WTC11 (cell line): Measurements from ENCODE around the gene DLL4. TPM values are rescaled to one million over a fixed set of nuclear protein-coding genes. Genes with fewer than 3 reads are reported as not detected.

ENCODE experiments used
- ATAC-seq: fragments of 200-7000 bp; cut with Tn5 transposase; 2 replicates; pipeline ENCODE4 v1.10.0; 2021; ENCODE audit warnings: mild to moderate bottlenecking, moderate library complexity
- CTCF ChIA-PET: fragments of 300-600 bp; sonication (Branson Sonifier 250); formaldehyde crosslinking; loops from one replicate; lab custom pipeline; 2021; ENCODE audit warnings: antibody characterized with exemption; lab: Charles Lee
- POLR2A ChIA-PET: fragments of 350-600 bp; sonication (Branson Sonifier 250); formaldehyde crosslinking; loops from one replicate; lab custom pipeline; 2021; ENCODE audit warnings: antibody characterized with exemption; lab: Charles Lee
- DNase-seq: peaks from one replicate; pipeline ENCODE4 v3.0.0; 2021; ENCODE audit warnings: low spot score
- H3K27ac Mint-ChIP-seq: 2 replicates; pipeline ENCODE4 v1.8.0; 2021; ENCODE audit warnings: mixed read lengths
- H3K27me3 Mint-ChIP-seq: 2 replicates; pipeline ENCODE4 v1.8.0; 2021; ENCODE audit warnings: low read depth, mild to moderate bottlenecking, moderate library complexity, mixed read lengths
- H3K36me3 Mint-ChIP-seq: 2 replicates; pipeline ENCODE4 v1.8.0; 2021; ENCODE audit warnings: mixed read lengths
- H3K4me1 Mint-ChIP-seq: 2 replicates; pipeline ENCODE4 v1.8.0; 2022; ENCODE audit warnings: mixed read lengths
- H3K4me3 Mint-ChIP-seq: 2 replicates; pipeline ENCODE4 v1.8.0; 2021; ENCODE audit warnings: mild to moderate bottlenecking, moderate library complexity, mixed read lengths
- H3K9me3 Mint-ChIP-seq: 2 replicates; pipeline ENCODE4 v1.8.0; 2021; ENCODE audit warnings: mixed read lengths
- ATF2 ChIP-seq: sonication (generic); formaldehyde crosslinking; IDR thresholded peaks from 2 replicates; pipeline ENCODE4 v1.8.1; 2022; ENCODE audit warnings: low read depth, missing genetic modification reagents, borderline replicate concordance
- CBFB ChIP-seq: sonication (generic); formaldehyde crosslinking; IDR thresholded peaks from 2 replicates; pipeline ENCODE4 v1.8.1; 2022; ENCODE audit warnings: mild to moderate bottlenecking, low read depth, missing genetic modification reagents
- CREB1 ChIP-seq: sonication (generic); formaldehyde crosslinking; IDR thresholded peaks from 2 replicates; pipeline ENCODE4 v1.8.0; 2023; ENCODE audit warnings: mild to moderate bottlenecking, missing genetic modification reagents
- CREM ChIP-seq: sonication (generic); formaldehyde crosslinking; IDR thresholded peaks from 2 replicates; pipeline ENCODE4 v1.8.1; 2022; ENCODE audit warnings: mild to moderate bottlenecking, missing genetic modification reagents, moderate library complexity
- CTCF ChIP-seq: fragments of 200-600 bp; IDR thresholded peaks from 2 replicates; pipeline ENCODE4 v1.8.0; 2022; ENCODE audit warnings: antibody characterized with exemption
- E2F1 ChIP-seq: sonication (generic); formaldehyde crosslinking; IDR thresholded peaks from 2 replicates; pipeline ENCODE4 v1.8.0; 2022; ENCODE audit warnings: mild to moderate bottlenecking, missing genetic modification reagents
- ESRRA ChIP-seq: sonication (generic); formaldehyde crosslinking; IDR thresholded peaks from 2 replicates; pipeline ENCODE4 v1.8.1; 2022; ENCODE audit warnings: mild to moderate bottlenecking, missing genetic modification reagents, borderline replicate concordance
- GABPB1 ChIP-seq: sonication (generic); formaldehyde crosslinking; IDR thresholded peaks from 2 replicates; pipeline ENCODE4 v1.8.1; 2023; ENCODE audit warnings: mild to moderate bottlenecking, missing genetic modification reagents
- JAZF1 ChIP-seq: fragments of 250-450 bp; sonication (Bioruptor Pico); IDR thresholded peaks from 2 replicates; pipeline ENCODE4 v1.9.0; 2021; ENCODE audit warnings: moderate library complexity, mild to moderate bottlenecking, inconsistent platforms
- NFYB ChIP-seq: sonication (generic); formaldehyde crosslinking; conservative IDR thresholded peaks from 2 replicates; pipeline ENCODE4 v1.8.0; 2022; ENCODE audit warnings: low read depth, missing genetic modification reagents
- NR2C2 ChIP-seq: sonication (generic); formaldehyde crosslinking; IDR thresholded peaks from 2 replicates; pipeline ENCODE4 v1.8.0; 2022; ENCODE audit warnings: mild to moderate bottlenecking, missing genetic modification reagents
- PRRX2 ChIP-seq: fragments of 250-450 bp; sonication (Bioruptor Pico); IDR thresholded peaks from 2 replicates; pipeline ENCODE4 v1.8.0; 2021; ENCODE audit warnings: mild to moderate bottlenecking
- SMAD4 ChIP-seq: sonication (generic); formaldehyde crosslinking; IDR thresholded peaks from 2 replicates; pipeline ENCODE4 v1.8.0; 2022; ENCODE audit warnings: mild to moderate bottlenecking, missing genetic modification reagents
- TEAD1 ChIP-seq: sonication (generic); formaldehyde crosslinking; IDR thresholded peaks from 2 replicates; pipeline ENCODE4 v1.8.0; 2022; ENCODE audit warnings: mild to moderate bottlenecking, missing genetic modification reagents
- ZBTB43 ChIP-seq: sonication (generic); formaldehyde crosslinking; IDR thresholded peaks from 2 replicates; pipeline ENCODE4 v1.8.1; 2023; ENCODE audit warnings: mild to moderate bottlenecking, missing genetic modification reagents
- ZNF138 ChIP-seq: sonication (generic); formaldehyde crosslinking; conservative IDR thresholded peaks from 2 replicates; pipeline ENCODE4 v1.8.1; 2022; ENCODE audit warnings: mild to moderate bottlenecking, moderate library complexity, missing genetic modification reagents
- ZNF281 ChIP-seq: sonication (generic); formaldehyde crosslinking; IDR thresholded peaks from 2 replicates; pipeline ENCODE4 v1.8.0; 2023; ENCODE audit warnings: mild to moderate bottlenecking, missing genetic modification reagents
- ZNF317 ChIP-seq: sonication (generic); formaldehyde crosslinking; IDR thresholded peaks from 2 replicates; pipeline ENCODE4 v1.8.1; 2023; ENCODE audit warnings: low read depth, mild to moderate bottlenecking, moderate library complexity, missing genetic modification reagents, borderline replicate concordance
- ZNF396 ChIP-seq: fragments of 250-450 bp; sonication (Bioruptor Pico); IDR thresholded peaks from 2 replicates; pipeline ENCODE4 v1.8.0; 2021; ENCODE audit warnings: mild to moderate bottlenecking, moderate library complexity, borderline replicate concordance
- ZNF512 ChIP-seq: sonication (generic); formaldehyde crosslinking; IDR thresholded peaks from 2 replicates; pipeline ENCODE4 v1.8.1; 2022; ENCODE audit warnings: missing genetic modification reagents, borderline replicate concordance
- ZSCAN18 ChIP-seq: fragments of 250-450 bp; sonication (Bioruptor Pico); IDR thresholded peaks from 2 replicates; pipeline ENCODE4 v2.1.2; 2022; ENCODE audit warnings: mild to moderate bottlenecking, moderate library complexity
- total RNA-seq: library from RNA; stranded (reverse); gene quantifications from 3 replicates; pipeline ENCODE4 v1.2.3, GENCODE V29; 2021

DLL4 gene
- total RNA-seq, 1 experiment from 2014 or later, result 0.94 TPM

GRCh38 chr15:40985541-40986330, 56.6 kb downstream of the DLL4 start:
- TF ChIP-seq CTCF (no peak), JAZF1 (CRISPR knock-in tag) (no peak), SMAD4 (CRISPR knock-in tag) (no peak), ATF2 (CRISPR knock-in tag) (no peak), ZNF396 (no peak), E2F1 (CRISPR knock-in tag) (no peak), NR2C2 (CRISPR knock-in tag) (no peak), CBFB (CRISPR knock-in tag) (no peak), ZNF138 (no peak), CREM (CRISPR knock-in tag) (no peak), PRRX2 (CRISPR knock-in tag) (no peak)
- TF ChIP-seq, all 79 proteins: peak for 0
- ATAC-seq, result no peak
- Mint-ChIP-seq H3K4me1 (no peaks in the 10 kb centered on the region), H3K27ac (no peak overlapping the region), H3K4me3 (no peak overlapping the region), H3K27me3 (no peaks in the 10 kb centered on the region), H3K36me3 (peaks cover 77% of the 10 kb centered on the region), H3K9me3 (no peaks in the 10 kb centered on the region)
- POLR2A ChIA-PET, result interaction anchor here (0.6 kb wide), 1 partner anchor 22 kb away, joined by 6 read pairs; no protein-coding TSS in a partner anchor
- CTCF ChIA-PET, result no interaction called here
- DNase-seq, result no peak

GRCh38 chr15:40986820-40987219, 57.7 kb downstream of the DLL4 start:
- Mint-ChIP-seq H3K27ac (no peak overlapping the region), H3K9me3 (no peaks in the 10 kb centered on the region), H3K4me3 (no peak overlapping the region), H3K4me1 (no peaks in the 10 kb centered on the region), H3K36me3 (peaks cover 74% of the 10 kb centered on the region), H3K27me3 (no peaks in the 10 kb centered on the region)
- ChIA-PET CTCF (no interaction called here), POLR2A (no interaction called here)
- DNase-seq (no peak), ATAC-seq (no peak)
- no peak for TF ChIP-seq CBFB (CRISPR knock-in tag)
- no peak for TF ChIP-seq ZBTB43 (CRISPR knock-in tag)
- no peak for TF ChIP-seq ZNF317 (CRISPR knock-in tag)
- TF ChIP-seq TEAD1 (CRISPR knock-in tag), result no peak
- TF ChIP-seq ZNF512, result no peak
- TF ChIP-seq ESRRA (CRISPR knock-in tag), result no peak
- TF ChIP-seq ZNF396, result no peak
- no peak for TF ChIP-seq CREB1 (CRISPR knock-in tag)
- TF ChIP-seq GABPB1 (CRISPR knock-in tag), result no peak
- TF ChIP-seq ZSCAN18 (CRISPR knock-in tag), result no peak
- no peak for TF ChIP-seq NFYB
- no peak for TF ChIP-seq ZNF281 (CRISPR knock-in tag)
